Parathyroid adenoma (tissue), 2 donors: ENCODE measurements around the gene SRL.
A peak's percentile ranks its signal among the peaks of the same experiment; 100 is the strongest.

Experiments used
- H2AFZ ChIP-seq: fragments of 300-600 bp; sonication (generic); one replicate; pipeline ENCODE4 v1.7.0; 2017; ENCODE audit warnings: antibody characterized with exemption, mild to moderate bottlenecking
- H3K27ac ChIP-seq: fragments of 300-600 bp; sonication (generic); one replicate; pipeline ENCODE4 v1.7.0; 2017
- H3K27me3 ChIP-seq: fragments of 300-600 bp; sonication (generic); one replicate; pipeline ENCODE4 v1.7.0; 2017; ENCODE audit warnings: low read length; ENCODE audit not compliant: control insufficient read depth, insufficient read depth
- H3K36me3 ChIP-seq: fragments of 300-600 bp; sonication (generic); one replicate; pipeline ENCODE4 v1.7.0; 2017; ENCODE audit warnings: low read length; ENCODE audit not compliant: control insufficient read depth, insufficient read depth
- H3K4me1 ChIP-seq: fragments of 300-600 bp; sonication (generic); one replicate; pipeline ENCODE4 v1.7.0; 2017; ENCODE audit warnings: control low read depth
- H3K4me2 ChIP-seq: fragments of 300-600 bp; sonication (generic); one replicate; pipeline ENCODE4 v1.7.0; 2017; ENCODE audit warnings: low read length
- H3K4me3 ChIP-seq: fragments of 300-600 bp; sonication (generic); one replicate; pipeline ENCODE4 v1.7.0; 2017; ENCODE audit warnings: low read depth, low read length
- H3K79me2 ChIP-seq: fragments of 300-600 bp; sonication (generic); one replicate; pipeline ENCODE4 v1.7.0; 2017; ENCODE audit warnings: control low read depth
- H3K9ac ChIP-seq: fragments of 300-600 bp; sonication (generic); one replicate; pipeline ENCODE4 v1.7.0; 2017; ENCODE audit warnings: mild to moderate bottlenecking
- H3K9me3 ChIP-seq: fragments of 300-600 bp; sonication (generic); one replicate; pipeline ENCODE4 v1.7.0; 2017; ENCODE audit warnings: low read length; ENCODE audit not compliant: control insufficient read depth
- TF ChIP-seq, protein P1 (sequence below): fragments of 300-600 bp; sonication (generic); IDR thresholded peaks from one replicate; pipeline ENCODE4 v1.7.0; 2017; ENCODE audit warnings: antibody characterized with exemption, mild to moderate bottlenecking
- donor health status: primary hyperparathyroidism.

The SRL gene

DNA sequence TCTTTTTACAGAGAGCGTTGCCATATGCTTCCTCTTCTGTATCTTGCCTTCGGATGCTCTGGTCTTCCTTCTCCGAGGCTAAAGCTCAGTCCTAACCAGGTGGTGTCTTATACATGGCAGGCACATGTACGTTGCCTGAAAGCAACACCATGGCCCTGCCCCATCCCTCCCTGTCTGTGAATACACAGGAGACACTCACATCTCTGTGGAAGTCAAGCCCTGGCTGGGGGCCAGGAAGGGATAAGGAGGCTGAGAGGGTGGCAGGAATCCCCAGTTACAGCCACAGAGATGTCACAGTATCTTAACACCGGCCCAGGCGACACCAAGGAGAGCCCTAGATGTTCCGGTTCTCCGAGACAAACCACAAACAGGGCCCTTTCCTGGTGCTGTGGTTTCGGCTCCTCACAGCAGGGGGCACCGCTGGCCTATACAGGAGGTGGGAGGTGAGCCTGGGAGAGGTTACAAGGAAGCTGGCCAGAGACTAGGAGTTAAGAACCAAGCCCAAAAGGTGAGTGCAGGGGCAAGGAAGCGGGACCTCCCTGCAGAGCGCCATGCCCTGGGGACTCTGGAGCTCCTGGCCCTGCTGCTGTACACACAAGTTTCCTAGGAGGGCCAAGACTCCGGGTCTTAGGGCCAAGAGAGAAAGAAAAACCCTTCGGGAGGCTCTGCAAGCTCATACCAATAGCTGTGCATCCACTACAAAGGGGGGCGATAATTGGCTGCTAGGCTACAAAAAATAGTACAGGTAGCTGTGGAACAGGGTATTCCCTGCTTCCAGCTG lies 41.7 kb downstream of the SRL start:
- Histone ChIP-seq H3K27me3 (no peaks in the 10 kb centered on the region), H3K4me3 (no peak overlapping the region), H3K79me2 (no peaks in the 10 kb centered on the region), H3K4me2 (no peak overlapping the region), H3K9me3 (no peaks in the 10 kb centered on the region), H3K36me3 (no peaks in the 10 kb centered on the region), H3K27ac (no peak overlapping the region), H2AFZ (peak overlapping the region; percentile 17), H3K4me1 (no peaks in the 10 kb centered on the region), H3K9ac (no peak overlapping the region)
- TF ChIP-seq, protein P1, sequence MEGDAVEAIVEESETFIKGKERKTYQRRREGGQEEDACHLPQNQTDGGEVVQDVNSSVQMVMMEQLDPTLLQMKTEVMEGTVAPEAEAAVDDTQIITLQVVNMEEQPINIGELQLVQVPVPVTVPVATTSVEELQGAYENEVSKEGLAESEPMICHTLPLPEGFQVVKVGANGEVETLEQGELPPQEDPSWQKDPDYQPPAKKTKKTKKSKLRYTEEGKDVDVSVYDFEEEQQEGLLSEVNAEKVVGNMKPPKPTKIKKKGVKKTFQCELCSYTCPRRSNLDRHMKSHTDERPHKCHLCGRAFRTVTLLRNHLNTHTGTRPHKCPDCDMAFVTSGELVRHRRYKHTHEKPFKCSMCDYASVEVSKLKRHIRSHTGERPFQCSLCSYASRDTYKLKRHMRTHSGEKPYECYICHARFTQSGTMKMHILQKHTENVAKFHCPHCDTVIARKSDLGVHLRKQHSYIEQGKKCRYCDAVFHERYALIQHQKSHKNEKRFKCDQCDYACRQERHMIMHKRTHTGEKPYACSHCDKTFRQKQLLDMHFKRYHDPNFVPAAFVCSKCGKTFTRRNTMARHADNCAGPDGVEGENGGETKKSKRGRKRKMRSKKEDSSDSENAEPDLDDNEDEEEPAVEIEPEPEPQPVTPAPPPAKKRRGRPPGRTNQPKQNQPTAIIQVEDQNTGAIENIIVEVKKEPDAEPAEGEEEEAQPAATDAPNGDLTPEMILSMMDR: peak; percentile 81

DNA sequence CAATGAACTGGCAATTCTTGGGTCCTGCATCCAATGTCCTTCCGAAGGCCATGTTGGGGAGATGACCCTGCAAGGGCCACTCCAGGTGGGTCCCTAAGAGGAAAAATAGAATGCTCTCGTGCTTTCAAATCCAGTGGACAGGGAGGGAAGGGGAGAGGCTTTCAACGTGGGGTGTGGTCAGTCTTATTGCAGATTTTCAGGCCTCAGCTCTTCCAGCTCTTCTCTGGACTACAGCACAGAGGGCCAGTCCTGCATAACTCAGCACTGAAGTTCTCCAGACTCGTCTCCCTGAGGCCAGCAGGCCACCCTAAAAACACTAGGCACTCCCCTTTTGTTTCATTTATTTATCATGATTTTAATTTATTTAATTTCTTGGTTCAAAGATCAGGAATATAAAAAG lies 43.1 kb downstream of the SRL start:
- Histone ChIP-seq H3K27ac (no peak overlapping the region), H3K9me3 (no peaks in the 10 kb centered on the region), H3K79me2 (no peaks in the 10 kb centered on the region), H3K4me1 (no peaks in the 10 kb centered on the region), H3K27me3 (no peaks in the 10 kb centered on the region), H3K9ac (no peak overlapping the region), H3K36me3 (no peaks in the 10 kb centered on the region), H2AFZ (no peak overlapping the region), H3K4me3 (no peak overlapping the region), H3K4me2 (no peak overlapping the region)
- TF ChIP-seq, protein P1: no peak

DNA sequence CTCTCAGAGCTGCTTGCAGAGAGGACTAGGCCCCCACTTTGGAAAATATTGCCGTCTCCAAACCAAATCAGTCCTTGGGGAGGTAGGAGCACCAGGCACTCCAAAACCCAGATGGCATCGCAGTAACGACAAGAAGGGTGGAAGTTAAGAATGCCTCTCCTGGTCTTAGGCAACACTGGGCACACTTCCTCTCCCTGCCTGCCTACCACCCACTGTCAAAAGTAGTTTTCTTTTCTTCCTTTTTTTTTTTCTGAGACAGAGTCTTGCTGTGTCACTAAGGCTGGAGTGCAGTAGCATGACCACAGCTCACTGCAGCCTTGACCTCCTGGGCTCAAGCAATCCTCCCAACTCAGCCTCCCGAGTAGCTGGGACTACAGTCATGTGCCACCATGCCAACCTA lies 47.2 kb downstream of the SRL start:
- no peaks in the 10 kb centered on the region for H3K9me3 ChIP-seq
- no peak overlapping the region for H3K4me3 ChIP-seq
- H3K27me3 ChIP-seq: no peaks in the 10 kb centered on the region
- H3K79me2 ChIP-seq: no peaks in the 10 kb centered on the region
- no peaks in the 10 kb centered on the region for H3K36me3 ChIP-seq
- H3K4me2 ChIP-seq: no peak overlapping the region
- H3K9ac ChIP-seq: no peak overlapping the region
- H3K4me1 ChIP-seq: no peaks in the 10 kb centered on the region
- no peak overlapping the region for H3K27ac ChIP-seq
- no peak overlapping the region for H2AFZ ChIP-seq
- TF ChIP-seq, protein P1: no peak

DNA sequence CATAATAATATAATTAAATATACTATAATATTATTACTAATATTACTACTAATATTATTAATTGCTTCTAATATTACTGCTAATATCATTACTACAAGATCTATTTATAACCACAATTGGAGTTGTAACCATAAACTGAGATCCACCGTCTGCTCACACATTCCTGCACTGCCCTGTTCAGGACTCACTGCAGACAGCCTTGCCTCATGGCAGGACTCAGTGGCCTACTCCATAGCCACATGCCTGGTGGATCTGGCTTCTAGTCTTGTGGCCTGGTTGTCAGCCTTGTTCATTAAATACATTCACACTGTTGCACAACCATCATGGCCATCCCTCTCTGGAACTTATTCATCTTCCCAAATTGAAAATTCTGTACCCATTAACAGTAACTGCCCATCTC lies 48.0 kb downstream of the SRL start:
- Histone ChIP-seq H3K79me2 (no peaks in the 10 kb centered on the region), H3K27me3 (no peaks in the 10 kb centered on the region), H3K4me3 (no peak overlapping the region), H2AFZ (no peak overlapping the region), H3K4me1 (no peaks in the 10 kb centered on the region), H3K36me3 (no peaks in the 10 kb centered on the region), H3K9ac (no peak overlapping the region), H3K9me3 (no peaks in the 10 kb centered on the region), H3K4me2 (no peak overlapping the region), H3K27ac (no peak overlapping the region)
- TF ChIP-seq, protein P1: no peak

DNA sequence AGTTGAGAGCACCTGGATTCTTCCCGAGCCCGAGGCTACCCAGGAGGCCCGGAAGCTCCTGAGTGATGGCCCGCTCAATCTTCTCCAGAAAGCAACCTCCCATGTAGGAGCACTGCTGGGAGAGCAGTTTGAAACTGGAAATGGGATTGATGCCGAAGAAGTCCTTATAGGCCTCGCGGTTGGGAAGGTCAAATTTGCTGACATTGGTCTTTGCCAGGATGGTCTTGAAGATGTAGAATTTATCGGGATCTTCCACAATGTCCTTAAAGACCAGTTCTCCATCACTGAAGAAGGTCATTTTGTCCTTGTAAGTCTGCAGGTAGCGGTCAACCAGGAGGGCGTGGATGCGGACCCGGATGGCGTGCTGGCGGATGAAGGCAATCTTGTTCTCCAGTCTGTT lies 49.7 kb downstream of the SRL start:
- H3K4me2 ChIP-seq: no peak overlapping the region
- no peaks in the 10 kb centered on the region for H3K79me2 ChIP-seq
- H3K27me3 ChIP-seq: no peaks in the 10 kb centered on the region
- H3K4me3 ChIP-seq: no peak overlapping the region
- no peaks in the 10 kb centered on the region for H3K4me1 ChIP-seq
- H2AFZ ChIP-seq: no peak overlapping the region
- no peaks in the 10 kb centered on the region for H3K36me3 ChIP-seq
- H3K9me3 ChIP-seq: no peaks in the 10 kb centered on the region
- no peak overlapping the region for H3K27ac ChIP-seq
- TF ChIP-seq, protein P1: no peak
- no peak overlapping the region for H3K9ac ChIP-seq
